SIG-M5 treated with dmso at 0.1 percent for 504 hours (cell line): ENCODE measurements around the gene ANTXR2.
A peak's percentile ranks its signal among the peaks of the same experiment; 100 is the strongest.
"Not testable (repeated sequence)": the region's sequence is repeated elsewhere in the genome, so short reads cannot be mapped to it uniquely, and the experiment has no call there.

ENCODE experiments used
- DNase-seq: peaks from one replicate; lab custom pipeline; 2025; ENCODE audit not compliant: unreplicated experiment; lab: John Stamatoyannopoulos, UW

Gene ANTXR2

GRCh38 chr4:80026100-80026499, 46.9 kb downstream of the ANTXR2 start:
- DNase-seq = no peak

GRCh38 chr4:80024335-80024734, 48.7 kb downstream of the ANTXR2 start:
- DNase-seq = no peak

GRCh38 chr4:80022282-80022681, 50.7 kb downstream of the ANTXR2 start:
- DNase-seq = no peak

- DNase-seq = peak; percentile 91
Measured at GRCh38 chr4:80017125-80017854, 55.7 kb downstream of the ANTXR2 start.

GRCh38 chr4:80016506-80016905, 56.5 kb downstream of the ANTXR2 start:
- peak; percentile 18 for DNase-seq

- no peak for DNase-seq
Measured at GRCh38 chr4:80015407-80016189, 57.4 kb downstream of the ANTXR2 start.

GRCh38 chr4:80014531-80014930, 58.5 kb downstream of the ANTXR2 start:
- no peak for DNase-seq

- DNase-seq = no peak
Measured at GRCh38 chr4:80012291-80012690, 60.7 kb downstream of the ANTXR2 start.

GRCh38 chr4:80011636-80012236, 61.3 kb downstream of the ANTXR2 start:
- DNase-seq = no peak

- no peak for DNase-seq
Measured at GRCh38 chr4:80010316-80010715, 62.7 kb downstream of the ANTXR2 start.

GRCh38 chr4:80009806-80010205, 63.2 kb downstream of the ANTXR2 start:
- no peak for DNase-seq

- no peak for DNase-seq
Measured at GRCh38 chr4:80008971-80009370, 64.1 kb downstream of the ANTXR2 start.

- DNase-seq = no peak
Measured at GRCh38 chr4:80008351-80008750, 64.7 kb downstream of the ANTXR2 start.

GRCh38 chr4:80007745-80008149, 65.3 kb downstream of the ANTXR2 start:
- peak; percentile 28 for DNase-seq

GRCh38 chr4:80006935-80007744, 65.9 kb downstream of the ANTXR2 start:
- peak; percentile 85 for DNase-seq

GRCh38 chr4:80005863-80006262, 67.2 kb downstream of the ANTXR2 start:
- DNase-seq = peak; percentile 29

- DNase-seq = no peak
Measured at GRCh38 chr4:80004319-80004718, 68.7 kb downstream of the ANTXR2 start.

GRCh38 chr4:80002559-80002958, 70.5 kb downstream of the ANTXR2 start:
- DNase-seq = not testable (repeated sequence)

GRCh38 chr4:79999048-79999447, 74.0 kb downstream of the ANTXR2 start:
- DNase-seq = not testable (repeated sequence)

- no peak for DNase-seq
Measured at GRCh38 chr4:79998201-79998600, 74.8 kb downstream of the ANTXR2 start.

- DNase-seq = no peak
Measured at GRCh38 chr4:79996851-79997250, 76.2 kb downstream of the ANTXR2 start.
